OCI-M2 (cell line): ENCODE measurements around the gene ADIPOR2.

Source experiments
- DNase-seq: peaks from one replicate; lab custom pipeline; 2025; ENCODE audit not compliant: unreplicated experiment; lab: John Stamatoyannopoulos, UW

The ADIPOR2 gene

GRCh38 chr12:1690578-1691122 is at the start of gene ADIPOR2:
TSS of gene ADIPOR2 (plus strand) at chr12:1691070. CDS start at chr12:1754344, 63,274 bp downstream.
- DNase-seq, result peak; percentile 48

- DNase-seq, result no peak
Measured at GRCh38 chr12:1642513-1642912, 48.4 kb upstream of the ADIPOR2 start.

GRCh38 chr12:1643043-1643442 is 47.8 kb upstream of the ADIPOR2 start:
- DNase-seq, result no peak

- no peak for DNase-seq
Measured at GRCh38 chr12:1643905-1644533, 46.9 kb upstream of the ADIPOR2 start.

- no peak for DNase-seq
Measured at GRCh38 chr12:1644534-1645438, 46.1 kb upstream of the ADIPOR2 start.

GRCh38 chr12:1645819-1646218 is 45.1 kb upstream of the ADIPOR2 start:
- no peak for DNase-seq

GRCh38 chr12:1646569-1647284 is 44.1 kb upstream of the ADIPOR2 start:
- no peak for DNase-seq

- no peak for DNase-seq
Measured at GRCh38 chr12:1647285-1647669, 43.6 kb upstream of the ADIPOR2 start.

GRCh38 chr12:1650260-1650977 is 40.5 kb upstream of the ADIPOR2 start:
- no peak for DNase-seq

- no peak for DNase-seq
Measured at GRCh38 chr12:1650978-1651361, 39.9 kb upstream of the ADIPOR2 start.

GRCh38 chr12:1651946-1652345 is 38.9 kb upstream of the ADIPOR2 start:
- DNase-seq, result no peak

GRCh38 chr12:1655225-1655788 is 35.6 kb upstream of the ADIPOR2 start:
- DNase-seq, result no peak

- no peak for DNase-seq
Measured at GRCh38 chr12:1656902-1657301, 34.0 kb upstream of the ADIPOR2 start.

GRCh38 chr12:1657688-1658087 is 33.2 kb upstream of the ADIPOR2 start:
- DNase-seq, result no peak

GRCh38 chr12:1660304-1661187 is 30.3 kb upstream of the ADIPOR2 start:
- no peak for DNase-seq

GRCh38 chr12:1661553-1662335 is 29.1 kb upstream of the ADIPOR2 start:
- DNase-seq, result no peak

- DNase-seq, result no peak
Measured at GRCh38 chr12:1662761-1663439, 28.0 kb upstream of the ADIPOR2 start.

GRCh38 chr12:1663440-1664132 is 27.3 kb upstream of the ADIPOR2 start:
- DNase-seq, result no peak
